ENCODE results near the gene ALDH1B1.
A peak's percentile ranks its signal among the peaks of the same experiment; 100 is the strongest.

ALDH1B1 gene

DNA sequence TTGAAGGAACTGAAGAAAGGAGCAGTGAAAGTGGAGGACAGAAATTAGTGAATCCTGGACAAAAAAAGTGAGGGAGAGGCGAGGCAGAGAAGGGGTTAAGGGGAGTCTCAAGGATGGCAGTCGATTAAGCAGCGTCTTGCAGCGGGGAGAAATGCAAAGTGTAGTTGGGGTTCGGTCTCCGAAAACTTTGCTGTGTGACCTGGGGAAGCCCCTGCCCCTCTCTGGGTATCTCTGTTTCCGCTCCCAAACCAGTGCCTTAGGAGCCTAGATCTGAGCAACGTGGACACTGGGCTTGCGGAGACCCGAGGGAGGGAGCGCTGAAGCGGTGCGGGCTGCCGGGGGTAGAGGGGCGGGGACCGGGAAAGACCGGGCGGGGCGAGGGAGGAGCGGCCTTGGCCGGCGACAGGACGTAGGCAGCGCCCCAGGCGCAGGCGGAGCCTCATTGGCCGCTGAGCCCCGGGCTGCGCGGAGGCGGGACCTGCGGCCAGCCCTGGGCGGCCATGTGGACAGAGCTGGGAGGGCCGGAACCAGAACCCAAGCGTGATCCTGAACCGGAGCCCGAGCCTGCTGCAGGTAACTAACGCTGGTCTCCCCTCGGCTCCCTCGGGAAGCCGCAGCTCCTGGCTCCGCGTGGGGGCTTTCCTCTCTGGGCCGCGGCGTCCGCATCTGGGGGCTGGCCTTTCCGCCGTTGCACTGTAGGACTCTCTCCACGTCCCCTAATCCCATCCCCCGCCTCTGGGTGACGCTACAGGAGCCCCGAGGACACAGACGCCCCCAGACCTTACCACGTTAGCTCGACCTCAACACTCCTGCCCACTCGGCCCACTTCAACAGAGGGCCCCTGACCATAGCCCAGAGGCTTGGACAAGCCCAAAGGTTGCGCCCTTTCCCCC is at the start of gene ALDH1B1:
ALDH1B1 (plus strand) TSS at position 468 of the 893 bp plus-strand sequence. CDS start 3,047 bp downstream, outside the sequence.
- peak; percentile 85 for DNase-seq (ENCODE audit: low read depth, low spot score)
- H3K4me3 ChIP-seq (ENCODE audit: low read length), result peak within 1 kb of the TSS; percentile 63; the same call in 1 of the 2 replicates
- WGBS (ENCODE audit: insufficient coverage, insufficient read length), result no CpG with 5 or more reads among the region's 58 CpGs
- H3K9me3 ChIP-seq (ENCODE audit: control insufficient read depth, insufficient read depth, low read length), result no peaks in the 10 kb centered on the region
- H3K27me3 ChIP-seq (ENCODE audit: control insufficient read depth, insufficient read depth, low read length), result no peaks in the 10 kb centered on the region
- H3K27ac ChIP-seq (ENCODE audit: low read length), result no peak within 1 kb of the TSS
- H3K4me1 ChIP-seq (ENCODE audit: control insufficient read depth, insufficient read depth, low read length), result 0 out of 2 replicates have a peak, but pooled peaks cover 2% of the 10 kb centered on the region
- H3K36me3 ChIP-seq (ENCODE audit: control insufficient read depth, insufficient read depth, low read length), result peaks cover 17% of the 10 kb centered on the region; the same call in 1 of the 2 replicates

- no CpG with 5 or more reads among the region's 3 CpGs for WGBS (ENCODE audit: insufficient coverage, insufficient read length)
- no peak overlapping the region for H3K27ac ChIP-seq (ENCODE audit: low read length)
- peaks cover 4% of the 10 kb centered on the region; the same call in 1 of the 2 replicates for H3K4me1 ChIP-seq (ENCODE audit: control insufficient read depth, insufficient read depth, low read length)
- H3K36me3 ChIP-seq (ENCODE audit: control insufficient read depth, insufficient read depth, low read length), result no peaks in the 10 kb centered on the region
- no peaks in the 10 kb centered on the region for H3K9me3 ChIP-seq (ENCODE audit: control insufficient read depth, insufficient read depth, low read length)
- H3K4me3 ChIP-seq (ENCODE audit: low read length), result no peak overlapping the region; the same call in 1 of the 2 replicates
- no peaks in the 10 kb centered on the region for H3K27me3 ChIP-seq (ENCODE audit: control insufficient read depth, insufficient read depth, low read length)
- DNase-seq (ENCODE audit: low read depth, low spot score), result no peak
Measured at GRCh38 chr9:38343037-38343436, 49.5 kb upstream of the ALDH1B1 start.

DNA sequence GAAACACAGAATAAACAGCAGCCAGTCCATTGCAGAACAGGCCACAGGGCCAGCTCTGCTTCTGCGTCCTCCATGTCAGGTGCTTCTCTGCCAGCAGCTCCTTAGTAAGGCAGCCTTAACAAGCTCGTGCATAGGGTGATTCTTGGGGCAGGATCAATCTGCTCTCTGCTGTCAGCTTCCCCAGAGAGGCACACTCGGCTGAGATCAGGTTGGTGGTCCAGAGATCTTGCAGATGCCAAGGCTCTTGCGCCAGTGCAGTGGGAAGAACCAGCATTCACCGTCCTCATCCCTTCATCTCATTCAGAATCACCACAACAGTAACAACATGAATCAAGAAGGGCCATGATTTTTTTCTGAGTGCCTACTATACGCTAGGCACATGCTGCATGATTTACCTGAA is 49.0 kb upstream of the ALDH1B1 start:
- no peak for DNase-seq (ENCODE audit: low read depth, low spot score)

DNA sequence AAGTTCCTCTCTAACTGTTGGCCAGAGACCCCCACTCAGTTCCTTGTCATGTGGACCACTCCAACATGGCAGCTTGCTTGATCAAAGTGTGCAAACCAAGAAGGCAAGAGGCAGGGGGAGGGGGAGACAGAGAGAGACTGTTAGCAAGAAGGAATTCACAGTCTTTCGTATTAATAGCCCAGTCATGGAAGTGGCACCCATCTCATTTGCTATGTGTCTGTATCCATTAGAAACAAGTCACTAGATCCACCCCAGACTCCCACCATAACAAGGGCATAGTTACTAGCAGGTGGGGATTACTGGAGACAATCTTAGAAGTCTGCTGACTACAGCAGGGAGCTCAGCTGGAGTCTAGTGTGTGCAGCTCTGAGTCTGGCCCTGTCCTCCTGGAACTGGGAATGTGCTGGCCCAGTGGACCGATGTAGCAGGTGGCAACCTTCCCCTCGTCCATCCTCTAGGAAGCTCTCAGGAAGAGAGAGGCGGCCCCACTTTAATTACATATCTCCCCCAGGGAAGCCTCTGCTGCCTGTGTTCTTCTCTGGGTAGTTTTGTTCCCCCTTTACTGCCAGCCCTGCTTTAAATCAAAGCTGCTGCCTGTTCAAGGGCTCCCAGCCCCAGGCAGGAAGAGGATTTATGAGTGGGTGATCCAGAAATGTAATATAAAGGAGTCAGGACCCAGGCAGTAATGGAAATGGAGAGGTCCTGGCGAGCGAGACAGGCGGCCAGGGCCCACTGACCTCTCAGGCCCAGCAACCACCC is 47.8 kb upstream of the ALDH1B1 start:
- H3K4me3 ChIP-seq (ENCODE audit: low read length), result no peak overlapping the region
- H3K9me3 ChIP-seq (ENCODE audit: control insufficient read depth, insufficient read depth, low read length), result no peaks in the 10 kb centered on the region
- no peaks in the 10 kb centered on the region for H3K36me3 ChIP-seq (ENCODE audit: control insufficient read depth, insufficient read depth, low read length)
- peaks cover 4% of the 10 kb centered on the region; the same call in 1 of the 2 replicates for H3K4me1 ChIP-seq (ENCODE audit: control insufficient read depth, insufficient read depth, low read length)
- H3K27ac ChIP-seq (ENCODE audit: low read length), result no peak overlapping the region
- H3K27me3 ChIP-seq (ENCODE audit: control insufficient read depth, insufficient read depth, low read length), result no peaks in the 10 kb centered on the region
- WGBS (ENCODE audit: insufficient coverage, insufficient read length), result no CpG with 5 or more reads among the region's 7 CpGs
- DNase-seq (ENCODE audit: low read depth, low spot score), result no peak

More for the DNA sequence above, 49.0 kb upstream of the ALDH1B1 start:
- WGBS (ENCODE audit: insufficient coverage, insufficient read length), result no CpG with 5 or more reads among the region's 6 CpGs
- Histone ChIP-seq H3K36me3 (ENCODE audit: control insufficient read depth, insufficient read depth, low read length) (no peaks in the 10 kb centered on the region), H3K9me3 (ENCODE audit: control insufficient read depth, insufficient read depth, low read length) (no peaks in the 10 kb centered on the region), H3K27me3 (ENCODE audit: control insufficient read depth, insufficient read depth, low read length) (no peaks in the 10 kb centered on the region), H3K4me1 (ENCODE audit: control insufficient read depth, insufficient read depth, low read length) (peaks cover 4% of the 10 kb centered on the region; the same call in 1 of the 2 replicates), H3K4me3 (ENCODE audit: low read length) (no peak overlapping the region), H3K27ac (ENCODE audit: low read length) (no peak overlapping the region)

DNA sequence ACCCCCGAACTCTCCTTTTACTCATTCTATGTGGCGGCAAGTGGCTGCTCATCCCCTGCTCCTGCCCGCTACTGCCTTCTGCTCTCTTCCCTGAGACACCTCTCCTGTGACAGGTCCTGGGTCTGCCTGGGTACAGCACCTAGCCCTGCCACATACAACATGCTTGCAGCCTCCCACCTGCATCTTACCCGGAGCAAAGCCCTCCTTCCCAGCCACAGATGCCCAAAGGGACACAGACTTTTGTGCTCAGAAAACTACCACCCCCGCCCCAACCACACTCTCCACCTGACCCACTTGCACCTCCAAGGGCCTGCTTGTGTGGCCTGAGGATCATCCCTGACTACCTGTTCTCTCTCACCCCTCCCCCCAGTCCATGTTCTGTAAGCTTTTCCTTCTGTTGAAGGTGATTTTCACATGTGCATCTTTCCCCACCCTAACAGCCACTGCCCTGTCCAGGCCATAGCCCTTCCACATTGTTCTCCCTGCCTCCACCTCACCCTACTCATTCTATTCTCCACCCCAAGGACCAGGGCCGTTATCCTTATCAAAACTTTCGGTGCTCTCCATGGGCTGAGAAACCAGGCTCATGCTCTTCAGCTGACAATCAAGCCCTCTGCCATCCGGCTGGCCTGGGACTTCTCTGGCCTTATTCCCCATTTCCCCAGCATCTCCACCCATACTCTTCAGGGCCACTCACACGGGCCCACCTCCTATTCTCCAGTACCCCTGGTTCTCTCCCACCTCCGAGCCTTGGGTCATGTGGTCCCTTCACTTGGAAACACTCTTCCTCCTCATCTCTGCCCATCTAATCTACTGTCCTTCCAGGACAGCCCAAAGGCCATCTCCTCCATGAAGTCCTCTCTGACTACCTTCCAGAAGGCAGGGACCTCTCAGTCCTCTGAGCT is 46.4 kb upstream of the ALDH1B1 start:
- Histone ChIP-seq H3K4me1 (ENCODE audit: control insufficient read depth, insufficient read depth, low read length) (peaks cover 4% of the 10 kb centered on the region; the same call in 1 of the 2 replicates), H3K9me3 (ENCODE audit: control insufficient read depth, insufficient read depth, low read length) (no peaks in the 10 kb centered on the region), H3K27me3 (ENCODE audit: control insufficient read depth, insufficient read depth, low read length) (no peaks in the 10 kb centered on the region), H3K36me3 (ENCODE audit: control insufficient read depth, insufficient read depth, low read length) (no peaks in the 10 kb centered on the region), H3K27ac (ENCODE audit: low read length) (no peak overlapping the region), H3K4me3 (ENCODE audit: low read length) (no peak overlapping the region)
- DNase-seq (ENCODE audit: low read depth, low spot score), result no peak
- no CpG with 5 or more reads among the region's 10 CpGs for WGBS (ENCODE audit: insufficient coverage, insufficient read length)

GRCh38 chr9:38346811-38347210 is 45.7 kb upstream of the ALDH1B1 start:
- WGBS (ENCODE audit: insufficient coverage, insufficient read length), result no CpG with 5 or more reads among the region's 7 CpGs
- H3K27ac ChIP-seq (ENCODE audit: low read length), result no peak overlapping the region
- peaks cover 4% of the 10 kb centered on the region; the same call in 1 of the 2 replicates for H3K4me1 ChIP-seq (ENCODE audit: control insufficient read depth, insufficient read depth, low read length)
- DNase-seq (ENCODE audit: low read depth, low spot score), result no peak
- H3K27me3 ChIP-seq (ENCODE audit: control insufficient read depth, insufficient read depth, low read length), result no peaks in the 10 kb centered on the region
- no peaks in the 10 kb centered on the region for H3K9me3 ChIP-seq (ENCODE audit: control insufficient read depth, insufficient read depth, low read length)
- no peaks in the 10 kb centered on the region for H3K36me3 ChIP-seq (ENCODE audit: control insufficient read depth, insufficient read depth, low read length)
- no peak overlapping the region for H3K4me3 ChIP-seq (ENCODE audit: low read length)

GRCh38 chr9:38347271-38347671 is 45.2 kb upstream of the ALDH1B1 start:
- no CpG with 5 or more reads among the region's 2 CpGs for WGBS (ENCODE audit: insufficient coverage, insufficient read length)
- Histone ChIP-seq H3K27me3 (ENCODE audit: control insufficient read depth, insufficient read depth, low read length) (no peaks in the 10 kb centered on the region), H3K27ac (ENCODE audit: low read length) (no peak overlapping the region), H3K9me3 (ENCODE audit: control insufficient read depth, insufficient read depth, low read length) (no peaks in the 10 kb centered on the region), H3K4me3 (ENCODE audit: low read length) (no peak overlapping the region), H3K4me1 (ENCODE audit: control insufficient read depth, insufficient read depth, low read length) (peaks cover 4% of the 10 kb centered on the region; the same call in 1 of the 2 replicates), H3K36me3 (ENCODE audit: control insufficient read depth, insufficient read depth, low read length) (no peaks in the 10 kb centered on the region)
- DNase-seq (ENCODE audit: low read depth, low spot score), result no peak

- WGBS (ENCODE audit: insufficient coverage, insufficient read length), result no CpG with 5 or more reads among the region's 3 CpGs
- no peak overlapping the region for H3K27ac ChIP-seq (ENCODE audit: low read length)
- H3K4me3 ChIP-seq (ENCODE audit: low read length), result no peak overlapping the region
- H3K27me3 ChIP-seq (ENCODE audit: control insufficient read depth, insufficient read depth, low read length), result 0 out of 2 replicates have a peak, but pooled peaks cover 2% of the 10 kb centered on the region
- peaks cover 6% of the 10 kb centered on the region for H3K4me1 ChIP-seq (ENCODE audit: control insufficient read depth, insufficient read depth, low read length)
- H3K36me3 ChIP-seq (ENCODE audit: control insufficient read depth, insufficient read depth, low read length), result no peaks in the 10 kb centered on the region
- no peaks in the 10 kb centered on the region for H3K9me3 ChIP-seq (ENCODE audit: control insufficient read depth, insufficient read depth, low read length)
- DNase-seq (ENCODE audit: low read depth, low spot score), result no peak
Measured at GRCh38 chr9:38347946-38348345, 44.6 kb upstream of the ALDH1B1 start.

- DNase-seq (ENCODE audit: low read depth, low spot score), result no peak
- 0 out of 2 replicates have a peak, but pooled peaks cover 2% of the 10 kb centered on the region for H3K27me3 ChIP-seq (ENCODE audit: control insufficient read depth, insufficient read depth, low read length)
Measured at GRCh38 chr9:38350529-38350928, 42.0 kb upstream of the ALDH1B1 start.

More at GRCh38 chr9:38350529-38350928, 42.0 kb upstream of the ALDH1B1 start:
- WGBS (ENCODE audit: insufficient coverage, insufficient read length), result no CpG with 5 or more reads among the region's 2 CpGs
- no peaks in the 10 kb centered on the region for H3K36me3 ChIP-seq (ENCODE audit: control insufficient read depth, insufficient read depth, low read length)
- no peaks in the 10 kb centered on the region for H3K9me3 ChIP-seq (ENCODE audit: control insufficient read depth, insufficient read depth, low read length)
- no peak overlapping the region for H3K27ac ChIP-seq (ENCODE audit: low read length)
- H3K4me1 ChIP-seq (ENCODE audit: control insufficient read depth, insufficient read depth, low read length), result peaks cover 6% of the 10 kb centered on the region
- H3K4me3 ChIP-seq (ENCODE audit: low read length), result no peak overlapping the region

All from iPS DF 6.9 (cell line).